GM12878 (cell line): ENCODE measurements around the gene SUMF1. TPM values are rescaled to one million over a fixed set of nuclear protein-coding genes. Genes with fewer than 3 reads are reported as not detected.

Experiments used
- ATAC-seq: fragments of 200-7000 bp; cut with Tn5 transposase; 3 replicates; pipeline ENCODE4 v1.9.1; 2020; ENCODE audit warnings: mild to moderate bottlenecking, moderate library complexity
- BruUV-seq: library from RNA; stranded (reverse); fragments of 400-500 nt; replicated peaks from 2 replicates; lab custom pipeline; 2021; lab: Mats Ljungman, UMichigan
- CTCF ChIA-PET: fragments of 300-600 bp; sonication (Branson Sonifier 250); formaldehyde crosslinking; extraction: SDS; loops from one replicate; lab custom pipeline; 2021; ENCODE audit warnings: inconsistent platforms; lab: Yijun Ruan, JAX
- POLR2A ChIA-PET: fragments of 350-600 bp; formaldehyde crosslinking; extraction: SDS; loops from one replicate; lab custom pipeline; 2021; ENCODE audit warnings: inconsistent platforms; lab: Charles Lee
- RAD21 ChIA-PET: fragments of 300-600 bp; sonication (Branson Sonifier 250); formaldehyde crosslinking; loops from one replicate; lab custom pipeline; 2023; ENCODE audit warnings: antibody characterized with exemption; ENCODE audit not compliant: unreplicated experiment; lab: Charles Lee
- SMC1A ChIA-PET: fragments of 300-600 bp; sonication (Branson Sonifier 250); formaldehyde crosslinking; loops from one replicate; lab custom pipeline; 2023; ENCODE audit not compliant: unreplicated experiment, uncharacterized antibody; lab: Charles Lee
- DNase-seq: peaks from one replicate; pipeline ENCODE4 v3.0.0-alpha.2; 2011; ENCODE audit warnings: low read depth, low spot score
- FAIRE-seq: peaks from 3 replicates; lab custom pipeline; 2011; peaks lifted over from hg19 to GRCh38; lab: Jason Lieb, UNC
- H2AFZ ChIP-seq: 2 replicates; pipeline ENCODE4 v1.6.0; 2011; ENCODE audit warnings: low read depth, low read length, control low read depth; ENCODE audit not compliant: control insufficient read depth
- H3K27ac ChIP-seq: 2 replicates; pipeline ENCODE4 v1.5.1; 2011; ENCODE audit warnings: control low read depth; ENCODE audit not compliant: control insufficient read depth, insufficient read depth
- H3K27me3 ChIP-seq, 2 experiments: replicated peaks in 1 of 2; 2 replicates each; pipeline versions ENCODE4 v1.6.0 to v1.6.1; 2011; ENCODE audit warnings: low read length in 1 of 2; ENCODE audit not compliant: control insufficient read depth in 2 of 2, insufficient read depth in 2 of 2
- H3K36me3 ChIP-seq, 2 experiments: 2 replicates each; pipeline ENCODE4 v1.5.1; 2011; ENCODE audit warnings: low read length in 1 of 2; ENCODE audit not compliant: control insufficient read depth in 2 of 2, insufficient read depth in 2 of 2
- H3K4me1 ChIP-seq: 2 replicates; pipeline ENCODE4 v1.6.1; 2011; ENCODE audit warnings: mild to moderate bottlenecking, low read length, moderate library complexity, mixed read lengths; ENCODE audit not compliant: control insufficient read depth, insufficient read depth
- H3K4me2 ChIP-seq: 2 replicates; pipeline ENCODE4 v1.6.0; 2011; ENCODE audit warnings: control low read depth; ENCODE audit not compliant: control insufficient read depth, insufficient read depth
- H3K4me3 ChIP-seq: fragments of 200-600 bp; sonication (generic); 2 replicates; pipeline ENCODE4 v1.5.1; 2016
- H3K79me2 ChIP-seq: 2 replicates; pipeline ENCODE4 v1.6.0; 2011; ENCODE audit warnings: low read length; ENCODE audit not compliant: control insufficient read depth, insufficient read depth
- H3K9ac ChIP-seq: 2 replicates; pipeline ENCODE4 v1.8.0; 2011; ENCODE audit warnings: low read length, control low read depth, mixed read lengths; ENCODE audit not compliant: control insufficient read depth, insufficient read depth
- H3K9me3 ChIP-seq: replicated peaks from 3 replicates; pipeline ENCODE4 v1.5.1; 2011; ENCODE audit warnings: mild to moderate bottlenecking, low read length; ENCODE audit not compliant: control insufficient read depth, insufficient read depth
- H4K20me1 ChIP-seq: 2 replicates; pipeline ENCODE4 v1.6.0; 2011; ENCODE audit not compliant: control insufficient read depth, insufficient read depth
- ATF7 ChIP-seq: fragments of 450-650 bp; IDR thresholded peaks from 2 replicates; pipeline ENCODE4 v1.6.1; 2016; ENCODE audit warnings: low read depth, mild to moderate bottlenecking
- CEBPB ChIP-seq, 2 experiments: fragments of 150-350 bp in 1 of 2; IDR thresholded peaks; 2 replicates each; pipeline ENCODE4 v1.6.1; 2012 to 2014; ENCODE audit warnings: low read depth in 2 of 2, low read length in 2 of 2, borderline replicate concordance in 1 of 2, inconsistent platforms in 1 of 2
- ETV6 ChIP-seq, 2 experiments: fragments of 450-650 bp in 1 of 2; IDR thresholded peaks in 1 of 2; conservative IDR thresholded peaks in 1 of 2; 2 replicates each; pipeline ENCODE4 v1.6.1; 2014; ENCODE audit warnings: antibody characterized with exemption in 1 of 2, borderline replicate concordance in 1 of 2, low read depth in 1 of 2, mild to moderate bottlenecking in 1 of 2, moderate library complexity in 1 of 2
- IRF4 ChIP-seq: IDR thresholded peaks from 2 replicates; pipeline ENCODE4 v1.6.1; 2011; ENCODE audit warnings: low read depth, low read length
- JUNB ChIP-seq: IDR thresholded peaks from 2 replicates; pipeline ENCODE4 v1.6.1; 2016; ENCODE audit warnings: antibody characterized with exemption, mild to moderate bottlenecking
- LARP7 ChIP-seq: fragments of 450-650 bp; IDR thresholded peaks from 2 replicates; pipeline ENCODE4 v1.6.1; 2017; ENCODE audit warnings: mild to moderate bottlenecking
- MTA2 ChIP-seq: fragments of 450-650 bp; IDR thresholded peaks from 2 replicates; pipeline ENCODE4 v1.6.1; 2016; ENCODE audit warnings: low read depth, mild to moderate bottlenecking, moderate library complexity
- NFYB ChIP-seq: IDR thresholded peaks from 2 replicates; pipeline ENCODE4 v1.6.1; 2011; ENCODE audit warnings: low read depth, mild to moderate bottlenecking, low read length, improper control_type of control experiment, moderate library complexity; ENCODE audit not compliant: insufficient read depth
- RELA ChIP-seq: fragments of 450-650 bp; IDR thresholded peaks from 2 replicates; pipeline ENCODE4 v1.8.0; 2014; ENCODE audit warnings: borderline replicate concordance; ENCODE audit not compliant: partially characterized antibody
- SREBF2 ChIP-seq: IDR thresholded peaks from 2 replicates; pipeline ENCODE4 v1.6.1; 2012; ENCODE audit warnings: mild to moderate bottlenecking, low read length
- SRF ChIP-seq, 2 experiments: IDR thresholded peaks; 2 replicates each; pipeline ENCODE4 v1.6.1; 2011; ENCODE audit warnings: low read depth in 2 of 2, low read length in 2 of 2, mild to moderate bottlenecking in 1 of 2, moderate library complexity in 1 of 2
- WRNIP1 ChIP-seq: IDR thresholded peaks from 2 replicates; pipeline ENCODE4 v1.6.1; 2011; ENCODE audit warnings: low read depth, low read length, improper control_type of control experiment, borderline replicate concordance
- in situ Hi-C: fragments of 300-500 bp; cut with MboI; formaldehyde crosslinking; loops from 9 replicates; pipeline ENCODE4 v1.14.3; 2018; ENCODE audit warnings: mixed read lengths
- intact Hi-C: fragments of 100-400 bp; cut with micrococcal nuclease; formaldehyde crosslinking; loops from one replicate; pipeline ENCODE4 v1.14.2; 2022; ENCODE audit not compliant: unreplicated experiment
- polyA plus RNA-seq, 11 experiments: library from polyadenylated mRNA; depleted of rRNA in 4 of 11; unstranded in 6 of 11; stranded (reverse) in 5 of 11; fragments of >200 nt; fragmentation: Nextera tagmentation in 4 of 11; fragmentation: Illumina TruSeq in 1 of 11; extraction: Ambion mirVana in 4 of 11; extraction: Trizol in 1 of 11; gene quantifications; 1 replicate in 1 of 11; 2 replicates in 10 of 11; pipeline versions ENCODE4 v1.2.1 to v1.2.3, GENCODE V29; 2011 to 2016; ENCODE audit warnings: inconsistent platforms in 2 of 11, missing spikeins in 2 of 11, low read depth in 1 of 11
- total RNA-seq, 4 experiments: library from RNA; depleted of rRNA in 3 of 4; stranded (reverse); fragments of >200 nt in 3 of 4; fragmentation: Illumina TruSeq in 1 of 4; extraction: Trizol in 1 of 4; gene quantifications; 2 replicates each; pipeline versions ENCODE4 v1.2.1 to v1.2.3, GENCODE V29; 2013 to 2021
- TF ChIP-seq, protein P1 (sequence below): IDR thresholded peaks from 2 replicates; pipeline ENCODE4 v1.6.1; 2012; ENCODE audit warnings: low read length, inconsistent platforms
- TF ChIP-seq, protein P2 (sequence below): IDR thresholded peaks from 2 replicates; pipeline ENCODE4 v1.6.1; 2012; ENCODE audit warnings: mild to moderate bottlenecking, low read depth, low read length

SUMF1 gene
- total and polyA plus RNA-seq, 10 of the 15 experiments (the other 5 are each of a cell fraction or from before 2014, with no cell fraction given), result 3.2 to 14.3 (median 8.5) TPM

DNA sequence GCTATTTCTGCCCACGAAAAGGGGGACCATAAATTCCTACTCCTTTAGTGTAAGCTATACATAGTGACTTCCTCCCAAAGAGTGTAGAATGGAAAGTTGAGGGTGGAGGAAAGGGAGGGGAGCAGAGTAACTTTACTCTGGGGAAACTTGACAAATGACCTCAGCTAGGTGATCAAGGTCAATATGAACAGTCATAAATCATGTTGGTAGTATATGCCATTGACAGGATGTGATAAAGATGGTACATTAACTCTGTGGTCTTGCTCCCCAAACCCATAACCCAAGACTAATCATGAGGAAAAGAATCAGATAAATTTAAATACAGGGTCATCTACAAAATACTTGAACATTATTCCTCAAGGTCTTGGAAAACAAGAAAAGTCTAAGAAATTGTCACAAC is 145.3 kb downstream of the SUMF1 start (continued):
- TF ChIP-seq, protein P1, sequence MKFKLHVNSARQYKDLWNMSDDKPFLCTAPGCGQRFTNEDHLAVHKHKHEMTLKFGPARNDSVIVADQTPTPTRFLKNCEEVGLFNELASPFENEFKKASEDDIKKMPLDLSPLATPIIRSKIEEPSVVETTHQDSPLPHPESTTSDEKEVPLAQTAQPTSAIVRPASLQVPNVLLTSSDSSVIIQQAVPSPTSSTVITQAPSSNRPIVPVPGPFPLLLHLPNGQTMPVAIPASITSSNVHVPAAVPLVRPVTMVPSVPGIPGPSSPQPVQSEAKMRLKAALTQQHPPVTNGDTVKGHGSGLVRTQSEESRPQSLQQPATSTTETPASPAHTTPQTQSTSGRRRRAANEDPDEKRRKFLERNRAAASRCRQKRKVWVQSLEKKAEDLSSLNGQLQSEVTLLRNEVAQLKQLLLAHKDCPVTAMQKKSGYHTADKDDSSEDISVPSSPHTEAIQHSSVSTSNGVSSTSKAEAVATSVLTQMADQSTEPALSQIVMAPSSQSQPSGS, result no peak
- TF ChIP-seq CEBPB (IDR thresholded peaks at IDR 0.05; ENCODE audit: borderline replicate concordance in 1 of 2, low read depth in 2 of 2, low read length in 2 of 2) (no peak), JUNB (no peak), MTA2 (no peak)
- TF ChIP-seq, all 136 proteins: peak for 0

DNA sequence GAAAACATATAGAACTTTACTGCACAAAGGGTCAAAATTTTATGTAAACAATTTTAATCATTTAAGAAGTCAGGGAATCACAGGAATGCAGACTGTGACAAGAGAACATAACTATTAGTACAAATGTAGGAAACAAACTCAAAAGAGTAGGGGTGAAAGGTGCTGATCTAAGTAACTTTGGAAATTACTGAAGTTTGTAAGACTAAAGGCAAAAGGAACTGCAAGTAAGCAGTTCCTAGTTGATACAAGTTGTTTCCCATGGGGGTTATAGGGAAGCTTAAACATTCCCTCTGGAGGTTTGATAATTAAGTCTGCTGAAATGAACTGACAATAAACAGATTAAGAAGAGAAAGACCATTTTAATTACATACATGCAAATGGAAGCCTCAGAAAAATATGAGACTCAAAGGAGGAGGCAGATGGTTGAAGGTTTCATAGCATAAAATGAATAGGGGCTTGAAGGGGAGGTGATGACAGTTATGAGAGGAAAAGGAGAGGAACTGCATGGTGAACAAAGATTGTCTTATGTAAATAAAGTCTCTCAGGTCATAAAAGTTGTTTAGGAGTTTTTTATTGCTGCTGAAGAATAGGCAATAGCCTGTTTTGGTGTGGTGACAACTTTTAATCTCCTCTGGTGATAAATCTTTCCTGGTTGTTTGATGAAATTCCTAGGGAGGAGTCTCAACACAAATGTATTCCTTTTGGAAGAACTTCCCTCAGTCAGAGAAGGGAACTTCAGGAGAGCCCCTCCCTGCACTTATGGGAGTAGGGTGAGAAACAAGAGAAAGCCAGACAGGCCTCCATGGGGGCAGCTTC is 146.8 kb downstream of the SUMF1 start:
- Histone ChIP-seq H3K27me3 (no peaks in the 10 kb centered on the region), H4K20me1 (no peaks in the 10 kb centered on the region), H3K4me3 (no peak overlapping the region), H3K4me2 (no peak overlapping the region), H3K79me2 (no peaks in the 10 kb centered on the region), H3K4me1 (no peaks in the 10 kb centered on the region), H3K9ac (no peak overlapping the region), H3K9me3 (no peaks in the 10 kb centered on the region), H3K36me3 (no peaks in the 10 kb centered on the region), H3K27ac (no peak overlapping the region), H2AFZ (no peak overlapping the region)
- no peak for ATAC-seq
- in situ Hi-C loops, result no loop called here
- no TSS peak for BruUV-seq
- ChIA-PET RAD21 (no interaction called here), SMC1A (interaction anchor here (0.5 to 1.8 kb wide), 2 partner anchors 14 to 391 kb away, joined by 3 to 5 read pairs; no protein-coding TSS in a partner anchor), POLR2A (no interaction called here), CTCF (interaction anchor here (0.6 to 1.1 kb wide), 2 partner anchors 12 to 30 kb away, joined by 3 read pairs; no protein-coding TSS in a partner anchor)
- no peak for DNase-seq
- intact Hi-C loops, result no loop called here
- no peak for FAIRE-seq
- TF ChIP-seq SREBF2 (no peak), NFYB (no peak), IRF4 (no peak), SRF (IDR thresholded peaks at IDR 0.05; ENCODE audit: low read depth in 2 of 2, low read length in 2 of 2) (no peak), WRNIP1 (no peak), ETV6 (conservative IDR thresholded peaks at IDR 0.05 in 1 of 2, IDR thresholded peaks at IDR 0.05 in 1 of 2; ENCODE audit: borderline replicate concordance in 1 of 2, low read depth in 1 of 2) (no peak), RELA (no peak), ATF7 (no peak), LARP7 (no peak)
- TF ChIP-seq, protein P2, sequence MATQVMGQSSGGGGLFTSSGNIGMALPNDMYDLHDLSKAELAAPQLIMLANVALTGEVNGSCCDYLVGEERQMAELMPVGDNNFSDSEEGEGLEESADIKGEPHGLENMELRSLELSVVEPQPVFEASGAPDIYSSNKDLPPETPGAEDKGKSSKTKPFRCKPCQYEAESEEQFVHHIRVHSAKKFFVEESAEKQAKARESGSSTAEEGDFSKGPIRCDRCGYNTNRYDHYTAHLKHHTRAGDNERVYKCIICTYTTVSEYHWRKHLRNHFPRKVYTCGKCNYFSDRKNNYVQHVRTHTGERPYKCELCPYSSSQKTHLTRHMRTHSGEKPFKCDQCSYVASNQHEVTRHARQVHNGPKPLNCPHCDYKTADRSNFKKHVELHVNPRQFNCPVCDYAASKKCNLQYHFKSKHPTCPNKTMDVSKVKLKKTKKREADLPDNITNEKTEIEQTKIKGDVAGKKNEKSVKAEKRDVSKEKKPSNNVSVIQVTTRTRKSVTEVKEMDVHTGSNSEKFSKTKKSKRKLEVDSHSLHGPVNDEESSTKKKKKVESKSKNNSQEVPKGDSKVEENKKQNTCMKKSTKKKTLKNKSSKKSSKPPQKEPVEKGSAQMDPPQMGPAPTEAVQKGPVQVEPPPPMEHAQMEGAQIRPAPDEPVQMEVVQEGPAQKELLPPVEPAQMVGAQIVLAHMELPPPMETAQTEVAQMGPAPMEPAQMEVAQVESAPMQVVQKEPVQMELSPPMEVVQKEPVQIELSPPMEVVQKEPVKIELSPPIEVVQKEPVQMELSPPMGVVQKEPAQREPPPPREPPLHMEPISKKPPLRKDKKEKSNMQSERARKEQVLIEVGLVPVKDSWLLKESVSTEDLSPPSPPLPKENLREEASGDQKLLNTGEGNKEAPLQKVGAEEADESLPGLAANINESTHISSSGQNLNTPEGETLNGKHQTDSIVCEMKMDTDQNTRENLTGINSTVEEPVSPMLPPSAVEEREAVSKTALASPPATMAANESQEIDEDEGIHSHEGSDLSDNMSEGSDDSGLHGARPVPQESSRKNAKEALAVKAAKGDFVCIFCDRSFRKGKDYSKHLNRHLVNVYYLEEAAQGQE, result no peak
